Stimulated activated CD8-positive, alpha-beta memory T cell treated with anti-CD3 and anti-CD28 coated beads, Interleukin-15, amount 100 ng/mL, for 1 hour (primary cell): Measurements from ENCODE around the gene HDHD5.

Experiments
- DNase-seq: peaks from one replicate; pipeline ENCODE4 v3.0.0-alpha.2; 2020; ENCODE audit warnings: low read depth

HDHD5 gene

DNA sequence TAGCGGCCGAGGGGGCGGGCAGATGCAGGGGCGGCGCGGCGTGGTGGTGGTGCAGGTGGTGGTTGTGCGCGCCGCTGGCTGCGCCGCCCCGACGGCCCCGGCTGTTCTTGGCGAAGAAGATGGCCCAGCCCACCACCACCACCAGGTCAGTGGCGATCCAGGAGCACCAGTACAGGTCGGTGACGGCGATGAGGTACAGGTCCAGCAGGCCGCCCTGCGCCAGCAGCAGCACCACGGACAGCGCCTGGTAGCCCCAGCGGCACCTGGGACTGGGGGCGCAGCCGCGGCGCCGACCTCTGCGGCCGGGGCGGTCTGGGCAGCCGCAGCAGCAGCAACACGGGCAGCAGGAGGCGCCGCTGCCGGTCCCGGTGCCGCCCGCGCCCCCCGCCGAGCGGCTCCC lies 38.8 kb downstream of the HDHD5 start:
- no peak for DNase-seq

DNA sequence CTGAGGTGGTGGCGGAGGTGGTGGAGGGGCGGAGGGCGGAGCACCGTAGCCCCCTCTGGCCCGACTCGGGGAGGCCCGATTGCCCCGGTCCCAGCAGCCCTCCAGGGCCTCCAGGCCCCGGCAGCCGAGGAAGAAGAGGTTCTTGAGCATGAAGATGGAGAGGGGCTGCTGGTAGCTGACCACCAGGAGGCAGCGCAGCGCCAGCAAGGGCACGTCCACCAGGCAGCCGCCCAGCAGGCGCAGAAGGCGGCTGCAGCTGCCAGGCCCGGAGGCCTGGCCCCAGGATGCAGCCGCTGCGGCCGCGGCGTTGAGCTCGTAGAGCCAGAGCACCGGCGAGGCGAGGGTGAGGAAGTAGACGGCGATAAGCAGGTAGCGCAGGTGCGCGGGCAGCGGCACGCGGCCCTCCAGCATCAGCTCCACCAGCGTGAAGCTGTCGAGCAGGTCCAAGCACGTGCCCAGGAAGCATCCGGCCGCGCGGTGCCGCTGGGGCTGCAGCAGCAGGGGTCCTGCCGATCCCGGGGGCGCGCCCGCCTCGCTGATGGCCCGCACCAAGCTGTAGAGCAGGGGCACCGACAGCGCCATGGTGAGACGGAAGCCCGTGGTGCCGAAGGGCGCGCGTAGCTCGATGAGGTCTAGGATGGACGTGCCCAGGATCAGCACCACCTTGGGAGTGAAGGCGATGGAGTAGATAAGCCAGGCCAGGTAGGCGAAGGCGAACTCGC lies 39.4 kb downstream of the HDHD5 start:
- no peak for DNase-seq

DNA sequence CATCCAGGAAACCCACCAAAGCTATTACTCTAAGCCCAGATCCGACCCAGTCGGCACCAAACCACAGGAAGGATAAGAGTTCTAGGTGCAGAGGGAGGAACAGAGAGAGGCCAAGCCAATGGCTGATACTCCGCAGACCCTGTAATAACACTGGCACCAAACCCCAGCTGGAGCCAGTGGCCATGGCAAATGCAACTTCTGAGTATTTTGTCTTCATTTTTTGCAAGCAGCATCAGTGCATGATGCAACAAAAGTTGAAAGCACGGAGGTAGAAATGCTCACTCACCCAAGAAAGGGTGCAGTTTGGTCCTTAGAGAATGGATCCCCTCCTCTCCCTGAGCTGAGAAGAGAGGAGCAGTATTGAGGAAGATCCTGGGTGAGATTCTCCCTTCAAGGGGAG lies 40.7 kb downstream of the HDHD5 start:
- no peak for DNase-seq

DNA sequence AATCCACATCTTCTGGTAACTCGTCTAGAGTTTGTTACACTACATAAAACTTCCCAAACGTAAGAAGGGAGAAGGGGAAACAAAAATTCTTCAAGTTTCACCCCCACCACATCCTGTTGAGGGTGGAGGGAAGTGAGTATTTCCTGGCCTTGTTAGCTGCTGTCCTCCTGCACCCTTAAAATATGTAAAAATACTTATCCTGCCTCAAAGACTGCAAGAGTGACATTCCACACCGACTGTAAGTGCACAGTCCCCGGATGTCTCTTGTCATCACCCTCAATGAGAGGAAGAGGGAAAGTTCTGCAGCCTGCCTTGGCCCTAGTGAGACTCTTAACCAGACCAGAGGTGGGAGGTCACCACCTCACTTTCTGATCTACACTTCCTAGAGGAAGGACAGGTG lies 41.2 kb downstream of the HDHD5 start:
- no peak for DNase-seq

DNA sequence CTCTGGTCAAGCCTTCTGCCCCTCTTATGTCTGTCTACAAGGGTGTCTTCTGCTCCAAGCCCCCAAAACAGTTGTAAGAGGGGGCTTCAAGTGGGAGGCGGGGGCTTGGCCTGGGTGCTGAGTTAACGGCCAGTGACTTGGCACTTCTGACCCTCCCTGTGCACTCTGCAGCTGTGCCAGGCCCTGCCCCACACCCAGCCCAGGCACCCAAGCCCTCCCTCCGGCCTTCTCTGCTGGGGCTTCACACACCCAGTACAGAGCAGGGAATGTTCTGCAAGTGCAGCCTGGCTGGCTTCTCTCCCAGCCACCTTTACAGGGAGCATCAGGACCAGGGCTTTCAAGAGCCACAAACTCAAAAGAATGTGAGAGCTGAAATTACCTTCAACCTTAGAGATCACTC lies 41.7 kb downstream of the HDHD5 start:
- DNase-seq = no peak

DNA sequence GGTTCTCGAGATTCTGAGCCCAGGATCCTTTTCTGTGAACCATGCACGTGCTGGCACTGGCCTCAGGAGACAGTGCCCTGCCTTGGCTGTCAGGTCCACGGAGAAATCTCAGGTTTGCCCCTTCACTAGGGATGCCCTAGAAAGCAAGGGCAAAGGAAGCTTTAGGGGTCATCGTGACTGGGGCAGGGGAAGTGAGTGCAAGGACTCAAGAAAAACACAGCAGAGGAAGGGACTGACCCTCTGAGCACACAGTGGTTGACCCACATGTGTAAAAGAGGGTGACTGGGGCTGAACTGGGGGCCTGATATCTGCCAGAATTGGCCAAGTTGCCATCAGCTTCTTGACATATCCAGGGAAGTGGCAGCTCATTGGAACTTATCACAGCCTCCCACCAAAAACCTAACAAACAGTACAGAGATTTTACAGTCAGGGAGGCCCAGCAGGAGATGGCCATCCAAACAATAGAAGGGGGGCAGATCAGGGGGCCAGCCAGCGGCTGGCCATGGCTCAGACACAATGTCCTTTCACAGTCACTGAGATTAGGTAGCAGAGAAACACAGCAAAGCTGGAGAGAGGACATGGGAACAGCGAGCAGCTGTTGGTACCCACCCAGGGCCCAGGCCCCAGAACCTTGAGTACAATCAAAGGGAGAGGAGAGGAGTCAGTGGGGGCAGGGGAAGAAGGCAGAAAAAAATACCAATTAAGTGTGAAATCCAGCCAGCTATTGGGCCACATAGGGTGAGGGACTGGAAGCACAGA lies 42.3 kb downstream of the HDHD5 start:
- no peak for DNase-seq

DNA sequence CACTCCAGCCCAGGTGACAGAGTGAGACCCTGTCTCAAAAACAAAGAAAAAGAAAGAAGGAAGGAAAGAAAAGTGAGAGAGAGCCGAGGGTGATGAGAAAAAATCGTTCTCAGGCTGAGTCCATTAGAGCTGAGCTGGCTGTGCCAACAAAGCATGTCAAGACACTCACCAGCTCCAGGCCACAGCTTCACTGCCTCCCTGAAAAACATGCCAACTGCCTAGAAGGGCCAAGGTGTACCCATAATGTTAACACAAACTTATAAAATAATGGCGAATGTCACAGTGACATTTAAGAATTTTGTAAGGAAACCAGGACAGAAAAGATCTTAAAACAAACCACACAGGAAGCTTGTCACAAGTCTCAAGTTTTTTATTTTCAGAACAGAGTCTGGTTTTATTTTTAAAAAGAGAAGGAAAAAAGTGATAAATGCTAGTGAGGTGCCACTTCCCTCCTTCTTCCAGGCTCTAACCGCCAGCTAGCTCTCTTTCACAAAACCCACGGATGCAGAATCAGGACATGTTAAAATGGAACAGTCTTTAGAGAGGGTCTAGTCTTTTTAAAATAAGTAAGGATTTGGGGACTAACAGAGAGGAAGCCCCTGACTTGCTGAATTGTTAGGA lies 43.0 kb downstream of the HDHD5 start:
- DNase-seq = no peak

DNA sequence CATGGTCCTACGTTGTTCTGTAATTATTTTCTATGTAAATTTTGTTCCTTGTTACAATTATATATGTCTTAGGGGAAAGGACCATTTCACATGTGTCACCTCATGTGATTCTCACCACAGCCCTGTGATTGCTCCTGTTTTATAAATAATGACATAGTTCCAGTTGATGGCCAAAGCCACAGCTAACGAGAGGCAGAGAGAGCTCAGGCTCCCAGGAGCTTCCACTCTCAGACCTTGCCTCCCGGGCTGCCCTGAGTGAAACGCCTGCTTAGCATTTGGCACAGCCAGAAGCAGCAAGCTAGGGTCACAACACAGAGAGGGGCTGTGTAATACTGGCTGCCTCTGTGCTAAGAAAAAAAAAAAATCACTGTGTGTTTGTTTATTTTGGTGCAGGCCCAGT lies 43.8 kb downstream of the HDHD5 start:
- DNase-seq = no peak

DNA sequence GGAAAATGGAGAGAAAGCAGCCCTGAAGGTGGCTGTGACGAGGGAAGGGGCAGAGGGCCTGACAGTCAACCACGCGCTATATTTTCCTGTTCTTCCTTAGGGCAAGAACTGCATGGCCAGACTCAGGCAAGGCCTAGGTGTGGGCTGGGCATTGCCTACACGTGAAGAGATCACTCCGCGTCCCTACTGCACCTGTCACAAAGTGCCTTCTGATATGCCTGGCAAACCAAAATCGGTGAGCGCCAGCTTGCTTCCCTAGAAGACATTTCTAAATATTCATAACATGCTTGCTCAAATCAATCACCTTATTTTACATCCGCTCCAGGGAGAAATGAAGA lies 44.2 kb downstream of the HDHD5 start:
- DNase-seq = no peak

DNA sequence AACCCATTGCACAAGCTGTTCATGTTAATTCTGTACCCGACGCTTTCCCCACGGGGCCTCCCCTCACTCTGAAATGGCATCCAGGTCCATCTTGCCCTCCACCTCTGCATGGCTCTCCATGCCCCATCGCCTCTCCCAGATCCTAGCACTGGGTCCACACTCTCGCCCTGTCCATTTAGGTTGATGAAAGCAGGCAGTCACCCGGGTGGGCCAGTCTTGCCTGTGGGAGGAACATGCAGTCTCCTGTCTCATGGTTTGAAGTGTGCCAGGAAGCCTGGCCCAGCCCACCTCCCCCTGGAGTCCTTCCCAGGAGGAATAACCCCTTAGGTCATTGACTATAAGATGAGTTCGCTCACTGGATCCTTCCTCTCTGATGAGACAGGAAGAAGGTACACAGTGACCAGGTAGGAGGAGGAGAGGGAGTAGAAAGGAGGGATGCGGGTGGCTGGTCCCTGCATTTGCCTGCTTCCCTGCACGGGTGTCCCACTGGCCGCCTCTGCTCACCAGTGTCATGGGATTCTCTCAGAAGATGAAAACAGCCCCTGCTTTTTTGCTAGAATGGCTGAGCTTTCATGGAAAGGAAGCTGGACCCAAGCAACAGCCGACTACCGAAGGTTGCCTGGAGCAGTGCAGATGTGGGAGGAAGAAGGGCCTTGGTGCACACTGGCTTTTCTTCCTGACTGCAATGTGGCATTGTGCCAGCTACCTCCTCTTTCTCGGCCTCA lies 44.7 kb downstream of the HDHD5 start:
- DNase-seq = no peak

DNA sequence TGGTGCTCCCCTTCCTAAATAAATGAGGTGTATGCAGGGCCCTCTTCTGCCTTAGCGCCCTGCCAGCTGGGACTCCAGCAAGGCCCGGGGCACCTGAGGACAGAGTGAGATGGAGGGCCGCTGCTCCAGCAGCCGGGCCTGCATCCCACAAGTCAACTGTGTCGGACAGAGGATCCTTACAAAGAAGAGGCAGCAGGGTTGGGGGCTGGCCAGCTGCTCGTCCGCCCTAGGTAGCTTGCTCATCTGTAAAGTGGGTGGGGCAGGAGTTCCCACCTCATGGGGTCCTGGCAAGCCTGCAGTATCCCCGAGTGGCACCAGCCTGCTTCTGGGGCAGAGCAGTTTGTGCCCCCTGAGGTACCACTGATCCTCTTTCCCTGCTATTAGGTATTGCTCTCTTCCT lies 45.5 kb downstream of the HDHD5 start:
- DNase-seq = no peak

DNA sequence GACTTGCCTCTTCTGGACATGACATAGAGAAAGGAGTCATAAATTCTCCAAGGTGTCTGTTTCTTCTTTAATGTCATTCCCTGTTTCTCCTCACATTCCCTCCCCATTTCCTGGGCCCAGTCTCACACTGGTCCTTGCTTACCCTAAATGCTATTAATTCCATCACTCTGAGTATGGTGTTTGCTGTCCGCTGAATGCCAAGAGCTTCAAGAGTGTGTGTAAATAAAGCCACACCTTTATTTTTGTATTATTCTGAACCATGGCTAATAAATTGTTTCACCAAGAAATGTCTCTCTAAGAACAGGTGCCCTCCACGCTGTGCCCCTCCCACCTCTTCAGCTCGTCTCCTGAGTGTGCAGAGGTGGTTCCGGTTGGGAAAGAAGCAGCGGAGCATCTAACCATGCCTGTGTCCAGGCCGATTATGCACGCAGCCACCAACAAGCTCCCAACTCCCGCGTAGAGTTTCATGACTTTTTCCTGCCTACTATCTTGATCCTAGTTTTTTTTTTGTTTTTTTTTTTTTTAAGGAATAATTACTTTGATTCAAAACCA lies 46.5 kb downstream of the HDHD5 start:
- no peak for DNase-seq

DNA sequence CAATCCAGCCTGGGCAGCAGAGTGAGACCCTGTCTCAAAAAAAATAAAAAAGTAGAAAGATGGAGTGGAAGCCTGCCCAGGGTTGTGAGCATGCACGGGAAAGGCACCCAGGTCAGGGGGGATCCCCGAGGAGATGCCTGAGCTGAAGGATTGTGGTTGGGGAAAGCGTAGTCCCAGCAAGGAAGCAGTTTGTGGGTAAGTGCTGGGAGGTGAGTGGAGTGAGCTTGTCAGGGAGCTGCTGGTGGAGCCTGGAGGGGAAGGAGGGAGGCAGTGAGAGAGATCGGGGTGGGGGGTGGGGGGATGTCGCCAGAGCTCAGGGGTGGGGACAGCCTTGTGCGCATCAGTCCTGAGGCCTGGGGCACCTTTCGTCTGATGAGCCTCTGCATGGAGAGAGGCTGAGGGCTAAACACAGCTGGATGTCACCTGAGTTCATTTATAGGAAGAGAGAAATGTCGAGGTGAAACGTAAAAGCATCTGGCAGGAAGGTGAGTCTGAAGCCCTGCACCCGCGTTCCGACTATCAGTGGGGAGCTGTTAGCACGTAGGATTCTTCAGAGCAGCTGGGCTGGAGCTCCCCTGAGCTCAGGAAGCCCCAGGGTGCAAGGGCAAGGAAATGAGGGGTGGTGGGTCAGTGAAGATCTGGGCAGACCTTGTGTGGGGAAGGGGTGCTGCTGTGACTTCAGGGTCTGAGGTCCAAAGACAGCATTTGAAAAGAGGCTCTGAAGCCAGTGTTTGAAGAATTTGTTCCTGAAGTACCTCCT lies 48.1 kb downstream of the HDHD5 start:
- DNase-seq = no peak

DNA sequence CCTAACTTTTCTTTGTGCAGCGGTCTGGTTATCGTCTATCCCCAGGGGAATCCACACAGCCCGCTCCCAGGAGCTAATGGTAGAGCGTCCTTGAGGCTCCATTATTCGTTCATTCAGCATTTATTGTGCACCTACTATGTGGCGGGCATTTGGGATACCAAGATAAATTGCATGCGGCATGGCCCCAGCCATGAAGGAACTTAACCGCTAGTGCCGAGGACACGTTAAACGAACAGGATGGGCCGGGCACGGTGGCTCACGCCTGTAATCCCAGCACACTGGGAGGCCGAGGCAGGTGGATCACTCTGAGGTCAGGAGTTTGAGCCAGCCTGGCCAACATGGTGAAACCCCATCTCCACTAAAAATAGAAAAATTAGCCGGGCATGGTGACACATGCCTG lies 49.1 kb downstream of the HDHD5 start:
- DNase-seq = no peak

DNA sequence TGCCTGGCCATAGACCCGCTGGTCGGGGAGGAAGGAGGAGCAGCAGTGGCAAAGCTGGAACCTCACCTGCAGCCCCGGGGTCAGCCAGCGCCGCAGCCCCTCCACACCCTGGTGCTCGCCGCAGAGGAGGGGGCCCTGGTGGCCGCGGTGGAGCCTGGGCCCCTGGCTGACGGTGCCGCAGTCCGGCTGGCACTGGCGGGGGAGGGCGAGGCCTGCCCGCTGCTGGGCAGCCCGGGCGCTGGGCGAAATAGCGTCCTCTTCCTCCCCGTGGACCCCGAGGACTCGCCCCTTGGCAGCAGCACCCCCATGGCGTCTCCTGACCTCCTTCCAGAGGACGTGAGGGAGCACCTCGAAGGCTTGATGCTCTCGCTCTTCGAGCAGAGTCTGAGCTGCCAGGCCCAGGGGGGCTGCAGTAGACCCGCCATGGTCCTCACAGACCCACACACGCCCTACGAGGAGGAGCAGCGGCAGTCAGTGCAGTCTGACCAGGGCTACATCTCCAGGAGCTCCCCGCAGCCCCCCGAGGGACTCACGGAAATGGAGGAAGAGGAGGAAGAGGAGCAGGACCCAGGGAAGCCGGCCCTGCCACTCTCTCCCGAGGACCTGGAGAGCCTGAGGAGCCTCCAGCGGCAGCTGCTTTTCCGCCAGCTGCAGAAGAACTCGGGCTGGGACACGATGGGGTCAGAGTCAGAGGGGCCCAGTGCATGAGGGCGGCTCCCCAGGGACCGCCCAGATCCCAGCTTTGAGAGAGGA lies 49.8 kb downstream of the HDHD5 start:
- DNase-seq = no peak

DNA sequence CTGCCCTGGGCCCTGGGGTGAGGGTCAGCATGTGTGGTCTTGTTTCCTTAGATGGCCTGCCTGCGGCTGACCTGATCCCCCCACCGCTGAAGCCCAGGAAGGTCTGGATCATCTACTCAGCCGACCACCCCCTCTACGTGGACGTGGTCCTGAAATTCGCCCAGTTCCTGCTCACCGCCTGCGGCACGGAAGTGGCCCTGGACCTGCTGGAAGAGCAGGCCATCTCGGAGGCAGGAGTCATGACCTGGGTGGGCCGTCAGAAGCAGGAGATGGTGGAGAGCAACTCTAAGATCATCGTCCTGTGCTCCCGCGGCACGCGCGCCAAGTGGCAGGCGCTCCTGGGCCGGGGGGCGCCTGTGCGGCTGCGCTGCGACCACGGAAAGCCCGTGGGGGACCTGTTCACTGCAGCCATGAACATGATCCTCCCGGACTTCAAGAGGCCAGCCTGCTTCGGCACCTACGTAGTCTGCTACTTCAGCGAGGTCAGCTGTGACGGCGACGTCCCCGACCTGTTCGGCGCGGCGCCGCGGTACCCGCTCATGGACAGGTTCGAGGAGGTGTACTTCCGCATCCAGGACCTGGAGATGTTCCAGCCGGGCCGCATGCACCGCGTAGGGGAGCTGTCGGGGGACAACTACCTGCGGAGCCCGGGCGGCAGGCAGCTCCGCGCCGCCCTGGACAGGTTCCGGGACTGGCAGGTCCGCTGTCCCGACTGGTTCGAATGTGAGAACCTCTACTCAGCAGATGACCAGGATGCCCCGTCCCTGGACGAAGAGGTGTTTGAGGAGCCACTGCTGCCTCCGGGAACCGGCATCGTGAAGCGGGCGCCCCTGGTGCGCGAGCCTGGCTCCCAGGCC lies 50.6 kb downstream of the HDHD5 start:
- DNase-seq = no peak

DNA sequence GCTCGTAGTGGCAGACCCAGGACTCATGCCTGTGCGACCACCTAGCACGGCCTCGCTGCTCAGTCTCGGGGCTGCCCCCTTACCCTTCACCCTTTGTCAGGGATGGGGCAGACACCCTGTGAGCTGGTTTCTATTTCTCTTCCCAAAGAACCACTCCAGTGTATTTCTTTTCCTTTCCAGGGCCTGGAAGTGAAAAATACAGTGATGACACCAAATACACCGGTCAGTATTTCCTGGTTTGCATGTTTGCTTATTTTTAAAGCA lies 51.6 kb downstream of the HDHD5 start:
- no peak for DNase-seq

DNA sequence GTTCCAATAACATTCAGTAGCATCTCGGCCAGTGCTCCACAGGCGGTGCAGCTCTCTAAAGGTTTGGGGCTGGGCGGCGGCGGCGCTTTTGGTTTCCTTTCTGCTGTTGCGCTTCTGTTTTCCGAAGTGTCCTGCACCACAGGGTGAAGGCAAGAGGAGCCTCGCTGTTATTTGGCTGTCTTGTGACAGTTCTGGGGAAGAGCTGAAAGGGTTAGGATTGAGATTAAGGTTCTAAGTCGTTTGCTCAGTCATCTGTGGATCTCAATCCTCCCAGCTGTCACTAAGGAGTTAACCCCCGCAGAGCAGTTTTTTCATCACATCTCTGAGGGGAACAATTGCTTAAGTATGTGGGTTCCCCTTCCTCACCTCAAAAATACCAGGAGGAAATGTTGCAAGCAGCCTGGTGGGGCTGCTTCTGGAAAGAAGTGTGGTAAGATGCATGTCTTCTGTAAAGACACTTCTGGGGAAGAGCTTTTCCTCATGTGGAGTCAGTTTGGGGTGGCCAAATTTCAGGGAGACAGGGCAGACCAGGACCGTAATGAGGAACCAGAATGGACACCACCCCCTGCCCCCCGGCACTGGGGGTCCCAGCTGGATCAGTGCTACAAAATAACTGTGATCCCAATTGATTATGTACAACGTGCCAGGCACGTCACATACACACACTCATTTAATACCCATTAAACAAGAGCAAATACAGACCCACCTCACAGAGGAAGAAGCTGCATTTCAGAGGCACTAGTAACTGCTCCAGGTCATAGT lies 52.1 kb downstream of the HDHD5 start:
- no peak for DNase-seq

DNA sequence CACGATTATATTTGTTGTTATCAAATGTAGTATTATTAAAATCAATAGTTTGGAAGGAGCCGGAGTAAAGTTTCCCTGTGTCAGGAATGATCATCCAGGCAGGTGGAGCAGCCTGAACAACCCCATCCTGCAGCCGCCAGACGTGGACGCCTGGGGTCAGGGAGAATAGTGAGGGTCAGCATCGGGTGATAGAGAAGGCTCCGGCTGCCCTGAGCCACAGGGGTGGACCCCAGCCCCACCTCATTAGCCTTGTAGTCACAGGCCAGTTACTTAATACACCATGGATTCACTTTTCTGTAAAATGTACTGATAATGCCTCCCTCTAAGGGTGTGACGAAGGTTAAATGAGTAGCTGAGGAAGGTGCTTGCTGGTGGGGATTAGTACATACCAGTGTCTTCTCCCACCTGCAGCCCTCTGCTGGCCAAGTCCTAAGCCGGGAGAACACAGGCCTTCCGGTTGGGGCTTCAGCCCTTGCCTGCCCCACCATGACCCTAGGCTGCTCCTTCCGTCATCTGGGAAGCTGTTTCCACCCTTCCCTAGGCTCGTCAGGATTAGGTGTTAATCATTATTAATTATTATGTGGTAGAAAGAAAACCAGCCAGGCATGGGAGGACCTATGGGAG lies 52.8 kb downstream of the HDHD5 start:
- no peak for DNase-seq
